ENCODE measurements around the gene KCTD21.

- no peak for TF ChIP-seq POLR2A (IDR thresholded peaks at IDR 0.05)
- no peak for TF ChIP-seq CTCF (IDR thresholded peaks at IDR 0.05)
Observed at GRCh38 chr11:78145511-78146025, 42.9 kb downstream of the KCTD21 start.
